Vagina (tissue), 2 donors: ENCODE results near the gene OR10G3. TPM values are rescaled to one million over a fixed set of nuclear protein-coding genes. Genes with fewer than 3 reads are reported as not detected.
"Not testable (repeated sequence)": the region's sequence is repeated elsewhere in the genome, so short reads cannot be mapped to it uniquely, and the experiment has no call there.

Experiments used
- DNase-seq, 2 donors: peaks; one replicate each; pipeline ENCODE4 v3.0.0-alpha.2; 2017; ENCODE audit errors: extremely low spot score in 2 of 2
- H3K27ac ChIP-seq: fragments of 200-600 bp; sonication (generic); one replicate; pipeline ENCODE4 v1.5.1; 2019
- H3K27me3 ChIP-seq: fragments of 200-600 bp; sonication (generic); one replicate; pipeline ENCODE4 v1.5.1; 2019
- H3K36me3 ChIP-seq, 2 donors: fragments of 200-600 bp; sonication (generic); one replicate each; pipeline ENCODE4 v1.5.1; 2017 to 2019
- H3K4me1 ChIP-seq: fragments of 200-600 bp; sonication (generic); one replicate; pipeline ENCODE4 v1.5.1; 2019
- H3K4me3 ChIP-seq, 2 donors: fragments of 200-600 bp; sonication (generic); 1 replicate in 1 of 2; 2 replicates in 1 of 2; pipeline ENCODE4 v1.5.1; 2016 to 2019
- H3K9me3 ChIP-seq: fragments of 200-600 bp; sonication (generic); one replicate; pipeline ENCODE4 v1.5.1; 2019
- POLR2A ChIP-seq, 2 donors: fragments of 450-650 bp; IDR thresholded peaks; one replicate each; pipeline ENCODE4 v1.6.1; 2017; ENCODE audit warnings: antibody characterized with exemption in 2 of 2, mild to moderate bottlenecking in 2 of 2, moderate library complexity in 2 of 2
- POLR2AphosphoS5 ChIP-seq, 2 donors: sonication (generic); formaldehyde crosslinking; IDR thresholded peaks; one replicate each; pipeline ENCODE4 v1.9.0; 2017; ENCODE audit warnings: antibody characterized with exemption in 2 of 2, mild to moderate bottlenecking in 2 of 2, low read depth in 1 of 2; ENCODE audit not compliant: insufficient read depth in 1 of 2
- intact Hi-C: fragments of 100-400 bp; cut with DNase I; formaldehyde crosslinking; loops from one replicate; pipeline ENCODE4 v1.15.1; 2023
- total RNA-seq: library from RNA; depleted of rRNA; stranded (reverse); fragments of >200 nt; gene quantifications from one replicate; pipeline ENCODE4 v1.2.3, GENCODE V29; 2016
- TF ChIP-seq, protein P1 (sequence below), 3 experiments: fragments of 450-650 bp in 2 of 3; fragments of 200-600 bp in 1 of 3; sonication (generic) in 1 of 3; IDR thresholded peaks; one replicate each; pipeline ENCODE4 v1.5.1; 2017 to 2019; ENCODE audit warnings: antibody characterized with exemption in 3 of 3, mild to moderate bottlenecking in 2 of 3, moderate library complexity in 2 of 3

OR10G3 gene
- not detected for total RNA-seq

GRCh38 chr14:21579976-21580375 is at the start of gene OR10G3:
TSS of gene OR10G3 (minus strand) at chr14:21580076. CDS start at chr14:21570744, 9,332 bp downstream.
- DNase-seq, result no peak
- intact Hi-C loops, result no loop called here
- no peaks in the 10 kb centered on the region for H3K4me1 ChIP-seq
- no peaks in the 10 kb centered on the region for H3K27me3 ChIP-seq
- no peak within 1 kb of the TSS for H3K27ac ChIP-seq
- H3K9me3 ChIP-seq, result no peaks in the 10 kb centered on the region
- TF ChIP-seq POLR2AphosphoS5 (IDR thresholded peaks at IDR 0.05; ENCODE audit: insufficient read depth in 1 of 2, low read depth in 1 of 2), result no peak
- TF ChIP-seq POLR2A (IDR thresholded peaks at IDR 0.05), result no peak
- H3K36me3 ChIP-seq, result no peaks in the 10 kb centered on the region
- H3K4me3 ChIP-seq, result no peak within 1 kb of the TSS

DNA sequence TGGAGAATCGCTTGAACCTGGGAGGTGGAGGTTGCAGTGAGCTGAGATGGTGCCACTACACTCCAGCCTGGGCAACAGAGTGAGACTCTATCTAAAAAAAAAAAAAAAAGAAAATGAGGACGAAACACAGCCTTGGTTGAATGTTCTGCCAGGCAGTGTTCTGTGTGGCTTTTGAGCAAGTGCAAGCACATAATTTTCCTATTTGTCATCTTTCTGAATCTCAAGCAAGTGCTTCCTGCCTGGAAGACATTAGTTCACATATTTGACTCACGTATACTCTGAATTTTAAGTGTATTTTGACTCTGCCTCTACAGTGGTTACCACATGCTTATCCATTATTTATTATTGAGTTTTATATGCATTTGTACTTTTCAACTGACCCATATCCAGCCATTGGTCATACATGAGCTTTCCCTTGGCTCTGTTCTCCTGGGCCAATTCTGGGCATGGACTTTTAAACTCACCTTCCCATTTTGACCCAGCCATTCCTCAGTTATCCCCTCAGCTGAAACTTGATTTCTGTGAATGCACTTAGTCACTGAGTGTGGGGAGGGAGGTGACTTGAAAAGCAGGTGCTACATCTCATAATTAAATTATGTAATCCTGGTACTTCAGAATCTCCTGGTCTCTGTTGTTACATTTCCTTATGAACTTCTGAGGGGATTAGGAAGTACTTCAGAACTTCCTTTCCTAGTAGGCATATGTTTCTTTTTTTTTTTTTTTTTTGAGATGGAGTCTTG is 46.8 kb upstream of the OR10G3 start:
- Histone ChIP-seq H3K27me3 (no peaks in the 10 kb centered on the region), H3K4me1 (no peaks in the 10 kb centered on the region), H3K36me3 (no peaks in the 10 kb centered on the region), H3K27ac (no peak overlapping the region), H3K9me3 (no peaks in the 10 kb centered on the region), H3K4me3 (no peak overlapping the region)
- TF ChIP-seq, protein P1, sequence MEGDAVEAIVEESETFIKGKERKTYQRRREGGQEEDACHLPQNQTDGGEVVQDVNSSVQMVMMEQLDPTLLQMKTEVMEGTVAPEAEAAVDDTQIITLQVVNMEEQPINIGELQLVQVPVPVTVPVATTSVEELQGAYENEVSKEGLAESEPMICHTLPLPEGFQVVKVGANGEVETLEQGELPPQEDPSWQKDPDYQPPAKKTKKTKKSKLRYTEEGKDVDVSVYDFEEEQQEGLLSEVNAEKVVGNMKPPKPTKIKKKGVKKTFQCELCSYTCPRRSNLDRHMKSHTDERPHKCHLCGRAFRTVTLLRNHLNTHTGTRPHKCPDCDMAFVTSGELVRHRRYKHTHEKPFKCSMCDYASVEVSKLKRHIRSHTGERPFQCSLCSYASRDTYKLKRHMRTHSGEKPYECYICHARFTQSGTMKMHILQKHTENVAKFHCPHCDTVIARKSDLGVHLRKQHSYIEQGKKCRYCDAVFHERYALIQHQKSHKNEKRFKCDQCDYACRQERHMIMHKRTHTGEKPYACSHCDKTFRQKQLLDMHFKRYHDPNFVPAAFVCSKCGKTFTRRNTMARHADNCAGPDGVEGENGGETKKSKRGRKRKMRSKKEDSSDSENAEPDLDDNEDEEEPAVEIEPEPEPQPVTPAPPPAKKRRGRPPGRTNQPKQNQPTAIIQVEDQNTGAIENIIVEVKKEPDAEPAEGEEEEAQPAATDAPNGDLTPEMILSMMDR (IDR thresholded peaks at IDR 0.05), result no peak
- TF ChIP-seq POLR2AphosphoS5 (IDR thresholded peaks at IDR 0.05; ENCODE audit: insufficient read depth in 1 of 2, low read depth in 1 of 2), result no peak
- TF ChIP-seq POLR2A (IDR thresholded peaks at IDR 0.05), result no peak
- intact Hi-C loops, result no loop called here
- no peak for DNase-seq

- Histone ChIP-seq H3K27me3 (no peaks in the 10 kb centered on the region), H3K4me3 (no peak overlapping the region), H3K36me3 (no peaks in the 10 kb centered on the region), H3K4me1 (no peaks in the 10 kb centered on the region), H3K9me3 (no peaks in the 10 kb centered on the region), H3K27ac (no peak overlapping the region)
- intact Hi-C loops, result no loop called here
- no peak for DNase-seq
- no peak for TF ChIP-seq POLR2AphosphoS5 (IDR thresholded peaks at IDR 0.05; ENCODE audit: insufficient read depth in 1 of 2, low read depth in 1 of 2)
Measured at GRCh38 chr14:21617614-21618013, 37.7 kb upstream of the OR10G3 start.

- H3K4me1 ChIP-seq, result no peaks in the 10 kb centered on the region
- H3K4me3 ChIP-seq, result no peak overlapping the region
- H3K27ac ChIP-seq, result no peak overlapping the region
- no peak for TF ChIP-seq POLR2AphosphoS5 (IDR thresholded peaks at IDR 0.05; ENCODE audit: insufficient read depth in 1 of 2, low read depth in 1 of 2)
- H3K36me3 ChIP-seq, result no peaks in the 10 kb centered on the region
- H3K27me3 ChIP-seq, result no peaks in the 10 kb centered on the region
- H3K9me3 ChIP-seq, result no peaks in the 10 kb centered on the region
- DNase-seq, result no peak
- intact Hi-C loops, result no loop called here
Measured at GRCh38 chr14:21614240-21614639, 34.4 kb upstream of the OR10G3 start.

- no peaks in the 10 kb centered on the region for H3K36me3 ChIP-seq
- TF ChIP-seq, protein P1 (IDR thresholded peaks at IDR 0.05), result no peak
- no peak for TF ChIP-seq POLR2A (IDR thresholded peaks at IDR 0.05)
- no peak for TF ChIP-seq POLR2AphosphoS5 (IDR thresholded peaks at IDR 0.05; ENCODE audit: insufficient read depth in 1 of 2, low read depth in 1 of 2)
- H3K27me3 ChIP-seq, result no peaks in the 10 kb centered on the region
- no peak overlapping the region for H3K4me3 ChIP-seq
- DNase-seq, result no peak
- intact Hi-C loops, result no loop called here
- H3K4me1 ChIP-seq, result no peaks in the 10 kb centered on the region
- no peaks in the 10 kb centered on the region for H3K9me3 ChIP-seq
- H3K27ac ChIP-seq, result no peak overlapping the region
Measured at GRCh38 chr14:21612324-21612723, 32.4 kb upstream of the OR10G3 start.

- intact Hi-C loops, DNase-seq, H3K36me3 ChIP-seq, H3K9me3 ChIP-seq, H3K27me3 ChIP-seq, H3K4me1 ChIP-seq, H3K27ac ChIP-seq, H3K4me3 ChIP-seq: not testable (repeated sequence)
Measured at GRCh38 chr14:21602181-21602580, 22.3 kb upstream of the OR10G3 start.

- H3K36me3 ChIP-seq, result no peaks in the 10 kb centered on the region
- H3K27ac ChIP-seq, result no peak overlapping the region
- intact Hi-C loops, result no loop called here
- TF ChIP-seq, protein P1 (IDR thresholded peaks at IDR 0.05), result no peak
- TF ChIP-seq POLR2AphosphoS5 (IDR thresholded peaks at IDR 0.05; ENCODE audit: insufficient read depth in 1 of 2, low read depth in 1 of 2) (no peak), POLR2A (IDR thresholded peaks at IDR 0.05) (no peak)
- H3K27me3 ChIP-seq, result no peaks in the 10 kb centered on the region
- no peaks in the 10 kb centered on the region for H3K9me3 ChIP-seq
- no peak for DNase-seq
- H3K4me1 ChIP-seq, result no peaks in the 10 kb centered on the region
- no peak overlapping the region for H3K4me3 ChIP-seq
Measured at GRCh38 chr14:21589317-21589716, 9.4 kb upstream of the OR10G3 start.
